GM18907 (cell line): ENCODE measurements around the gene MOB3B.
"Not testable (repeated sequence)": the region's sequence is repeated elsewhere in the genome, so short reads cannot be mapped to it uniquely, and the experiment has no call there.

Source experiments
- ATAC-seq: cut with Tn5 transposase; IDR thresholded peaks from one replicate; pipeline ENCODE4 v1.9.1; 2021; ENCODE audit warnings: mild to moderate bottlenecking, moderate library complexity; ENCODE audit not compliant: unreplicated experiment

Gene MOB3B

GRCh38 chr9:27451207-27451797 is 78.3 kb downstream of the MOB3B start:
- ATAC-seq = peak; percentile 54

- no peak for ATAC-seq
Observed at GRCh38 chr9:27450752-27451151, 78.9 kb downstream of the MOB3B start.

- ATAC-seq = not testable (repeated sequence)
Observed at GRCh38 chr9:27448356-27448755, 81.3 kb downstream of the MOB3B start.

DNA sequence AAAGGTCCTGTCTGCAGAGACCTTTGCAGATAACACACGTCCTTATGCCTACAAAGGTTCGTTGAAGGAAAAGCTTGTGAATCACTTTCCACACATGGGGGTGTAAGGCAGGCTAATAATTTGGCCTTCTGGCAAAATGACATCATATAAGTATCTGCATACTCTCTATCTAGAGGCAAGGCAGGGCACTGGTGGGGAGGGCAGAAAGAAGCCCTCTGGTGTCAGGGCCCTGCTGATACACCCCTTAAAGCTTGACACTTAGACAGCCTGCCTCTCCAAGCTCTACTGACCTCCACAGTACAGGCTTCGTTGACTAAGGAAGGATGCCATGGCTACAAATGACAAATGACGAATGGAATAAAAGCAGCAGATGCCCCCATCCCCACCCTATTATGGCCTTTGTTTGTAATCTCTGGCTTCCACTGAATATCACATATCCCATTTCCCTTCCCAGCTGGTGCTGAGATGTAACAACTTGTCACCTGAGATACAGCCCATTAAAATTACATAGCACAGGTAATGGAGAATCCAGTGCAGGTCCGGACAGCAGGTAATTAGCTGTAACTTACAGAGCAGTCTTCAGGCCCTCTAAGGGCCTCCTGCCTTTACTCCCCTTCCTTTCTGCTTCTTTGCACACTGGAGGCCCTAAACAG is 82.5 kb downstream of the MOB3B start:
- ATAC-seq = no peak

DNA sequence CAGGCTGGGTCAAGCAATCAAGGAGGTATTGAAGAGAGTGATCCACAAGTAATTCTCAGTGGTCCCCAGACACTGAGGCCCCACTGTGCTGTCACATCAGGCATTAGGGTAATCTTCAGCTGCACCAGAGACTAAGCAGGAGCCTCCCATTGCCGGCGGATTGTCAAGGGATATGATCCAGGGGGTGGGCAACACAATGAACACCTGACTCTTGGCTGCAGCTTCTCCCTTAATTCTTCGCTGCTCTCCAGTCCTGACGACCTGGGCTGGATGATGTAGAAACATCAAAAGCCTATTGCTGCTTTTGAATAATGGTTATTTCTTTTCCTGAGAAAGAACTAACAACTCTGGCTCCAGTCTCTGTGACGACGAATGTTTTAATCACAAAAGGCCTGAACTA is 83.9 kb downstream of the MOB3B start:
- ATAC-seq = no peak

- ATAC-seq = no peak
Observed at GRCh38 chr9:27445057-27445595, 84.5 kb downstream of the MOB3B start.

GRCh38 chr9:27442464-27442863 is 87.2 kb downstream of the MOB3B start:
- ATAC-seq = no peak

- ATAC-seq = peak; percentile 95
Observed at GRCh38 chr9:27441741-27442070, 87.9 kb downstream of the MOB3B start.

- no peak for ATAC-seq
Observed at GRCh38 chr9:27440888-27441740, 88.5 kb downstream of the MOB3B start.

GRCh38 chr9:27438522-27438921 is 91.1 kb downstream of the MOB3B start:
- no peak for ATAC-seq

DNA sequence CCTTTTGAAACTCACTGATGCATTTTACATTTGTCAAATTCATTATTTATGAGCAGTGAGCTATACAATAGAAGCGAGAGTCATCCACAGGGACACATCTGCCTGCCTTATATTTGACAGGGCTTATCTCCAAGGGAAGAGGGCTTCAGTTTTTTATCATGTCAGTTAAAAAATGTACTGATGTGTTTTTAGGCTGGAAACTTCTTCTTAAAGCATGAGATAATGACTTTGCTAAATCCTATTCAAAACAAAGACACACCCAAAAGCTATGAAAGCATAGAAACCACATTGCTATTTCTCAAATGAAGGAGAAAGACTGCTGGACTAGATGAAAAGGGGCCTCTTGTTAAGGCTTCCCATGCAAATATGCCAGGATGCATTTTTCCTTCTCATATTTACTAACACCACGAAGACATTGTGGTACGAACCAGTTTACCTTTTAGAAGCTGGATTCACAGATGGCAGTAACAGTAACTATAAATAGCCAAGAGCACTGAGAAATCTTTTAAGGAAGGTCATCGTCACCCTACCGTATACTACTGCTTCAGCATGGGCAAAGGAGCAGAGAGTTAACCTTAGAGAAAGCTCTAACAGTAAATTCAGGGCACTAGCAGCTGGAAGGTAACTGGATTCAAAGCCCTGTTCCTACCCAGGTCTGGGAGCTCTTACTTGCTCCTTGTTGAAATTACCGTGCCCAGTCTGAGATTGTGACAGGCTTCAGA is 91.8 kb downstream of the MOB3B start:
- ATAC-seq = no peak

- no peak for ATAC-seq
Observed at GRCh38 chr9:27436234-27436633, 93.4 kb downstream of the MOB3B start.

DNA sequence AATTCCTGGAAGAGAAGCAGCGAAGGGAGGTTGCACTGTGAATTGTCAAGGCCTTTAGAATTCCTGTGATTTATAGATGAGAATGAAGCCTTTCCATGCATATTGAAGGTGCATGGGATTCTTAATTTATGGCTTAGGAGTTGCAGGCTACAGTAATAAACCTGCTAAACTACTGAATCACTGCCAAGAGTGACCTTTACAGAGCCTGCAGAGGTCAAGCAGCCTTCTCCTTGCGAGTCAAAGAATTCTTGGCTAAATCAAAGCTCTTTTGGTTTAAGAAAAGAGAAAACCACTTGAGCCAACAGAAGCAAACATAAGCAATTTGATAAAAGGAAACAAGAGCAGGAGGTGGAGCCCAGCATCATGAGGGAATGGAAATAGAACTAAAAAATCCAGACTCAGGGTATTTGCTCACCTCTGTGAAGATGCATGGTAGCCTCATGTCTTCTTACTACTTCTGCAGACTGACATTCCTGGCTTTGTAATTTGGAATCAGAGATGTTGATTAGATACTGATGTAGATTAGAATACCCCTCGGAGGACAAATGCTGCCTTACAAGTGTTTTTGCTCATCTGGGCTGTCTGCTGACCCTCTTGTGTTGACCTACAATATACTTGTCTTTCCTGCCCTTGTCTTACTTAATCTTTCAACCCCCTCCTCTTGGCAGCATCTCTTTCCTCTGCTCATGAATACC is 95.8 kb downstream of the MOB3B start:
- no peak for ATAC-seq

GRCh38 chr9:27432308-27432707 is 97.3 kb downstream of the MOB3B start:
- no peak for ATAC-seq

DNA sequence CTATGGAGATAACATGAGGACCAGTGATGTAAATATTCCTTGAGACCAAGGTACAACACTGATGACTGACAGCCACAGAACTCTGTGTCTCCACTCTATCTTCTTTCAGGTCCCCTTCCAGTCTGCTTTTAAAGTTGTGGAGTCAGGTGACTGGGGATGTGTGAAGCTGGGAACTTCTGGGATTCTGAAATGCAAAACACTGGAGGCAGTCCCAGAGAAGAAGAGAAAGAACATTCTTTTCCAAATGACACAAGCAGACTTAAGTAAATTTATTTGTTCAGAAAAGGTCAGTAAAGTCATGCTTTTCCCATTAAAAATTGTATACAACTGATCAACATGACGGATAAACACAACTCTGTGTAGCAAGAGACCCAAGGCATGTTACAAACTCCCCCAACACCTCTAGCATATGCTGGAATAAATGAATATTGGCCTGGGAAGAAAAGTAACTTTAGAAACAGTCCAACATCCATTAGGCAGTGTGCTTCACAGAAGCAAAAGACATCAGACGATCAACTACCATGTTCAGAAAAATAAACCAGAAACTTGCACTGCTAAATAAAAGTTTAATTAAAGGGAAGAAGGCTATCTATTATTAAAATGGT is 98.0 kb downstream of the MOB3B start:
- no peak for ATAC-seq

DNA sequence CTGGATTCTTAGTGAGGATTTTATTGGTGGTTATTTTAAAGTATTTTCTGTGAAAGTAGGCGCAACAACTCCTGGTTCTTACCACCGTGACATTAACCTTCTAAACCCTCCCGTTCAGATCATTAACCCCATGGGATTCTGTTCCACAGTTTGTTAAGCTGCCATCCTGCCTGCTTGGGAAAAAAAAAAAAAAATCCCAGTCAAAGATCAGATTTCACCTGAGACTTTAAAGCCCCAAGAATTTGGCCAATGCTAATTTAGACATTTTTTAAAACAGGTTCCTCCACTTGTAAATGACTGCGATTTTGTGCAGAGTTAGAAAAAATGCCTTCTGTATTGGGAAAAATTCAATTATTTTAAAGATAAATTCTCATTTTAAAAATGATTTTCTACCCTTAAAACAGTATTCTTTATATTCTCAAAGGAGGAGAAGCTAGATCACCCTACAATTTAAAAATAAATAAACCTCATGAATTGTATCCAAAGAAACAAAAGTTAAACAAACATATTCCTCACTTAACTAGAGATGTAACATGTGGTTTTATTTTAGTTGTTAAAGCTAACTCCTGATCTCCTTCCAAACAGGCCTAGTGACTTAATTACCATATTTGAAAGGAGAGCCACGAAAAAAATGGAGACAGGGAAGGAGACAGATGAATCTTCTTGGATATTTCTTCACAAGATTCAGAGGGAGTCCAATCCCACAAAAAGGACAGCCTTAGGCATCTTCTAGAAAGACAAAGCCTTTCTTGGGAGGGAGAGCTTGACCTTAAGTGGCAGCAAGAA is 98.7 kb downstream of the MOB3B start:
- ATAC-seq = no peak

GRCh38 chr9:27429917-27430316 is 99.7 kb downstream of the MOB3B start:
- ATAC-seq = no peak

DNA sequence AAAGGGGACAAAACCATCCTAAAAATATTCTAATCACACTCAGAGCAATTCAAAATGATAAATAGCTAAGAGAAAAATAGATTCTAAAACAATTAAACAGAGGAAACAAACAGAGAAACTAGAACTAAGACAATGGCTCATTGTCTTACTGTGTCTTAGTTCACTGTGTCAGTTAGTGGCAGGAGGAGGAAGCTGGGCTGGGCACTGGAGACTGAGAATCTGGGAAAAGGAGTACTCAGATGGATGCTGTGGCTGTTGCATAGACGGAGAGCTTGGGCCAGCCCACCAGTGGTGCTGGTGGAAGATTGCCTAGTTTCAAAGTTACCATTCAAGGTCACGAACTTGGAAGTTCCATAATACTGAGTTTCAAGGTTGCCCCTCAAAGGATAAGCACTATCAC is 100.2 kb downstream of the MOB3B start:
- ATAC-seq = no peak

GRCh38 chr9:27428551-27428950 is 101.1 kb downstream of the MOB3B start:
- no peak for ATAC-seq

- no peak for ATAC-seq
Observed at GRCh38 chr9:27427272-27427643, 102.4 kb downstream of the MOB3B start.
